PFSK-1 (cell line): Measurements from ENCODE around the gene SLC6A7.

Experiments
- POLR2AphosphoS5 ChIP-seq: IDR thresholded peaks from 2 replicates; pipeline ENCODE4 v1.6.1; 2012; ENCODE audit warnings: low read depth, mild to moderate bottlenecking, control low read depth, low read length, moderate library complexity
- SIN3A ChIP-seq: IDR thresholded peaks from 2 replicates; pipeline ENCODE4 v1.6.1; 2012; ENCODE audit warnings: mild to moderate bottlenecking, low read length, moderate library complexity, borderline replicate concordance; ENCODE audit not compliant: insufficient read depth
- TF ChIP-seq, protein P1 (sequence below), 2 experiments: IDR thresholded peaks; 2 replicates each; pipeline versions ENCODE4 v1.6.1 to v1.8.0; 2011 to 2012; ENCODE audit warnings: low read depth in 2 of 2, low read length in 2 of 2, control low read depth in 1 of 2, inconsistent platforms in 1 of 2, mild to moderate bottlenecking in 1 of 2, moderate library complexity in 1 of 2; ENCODE audit not compliant: insufficient read depth in 1 of 2

DNA sequence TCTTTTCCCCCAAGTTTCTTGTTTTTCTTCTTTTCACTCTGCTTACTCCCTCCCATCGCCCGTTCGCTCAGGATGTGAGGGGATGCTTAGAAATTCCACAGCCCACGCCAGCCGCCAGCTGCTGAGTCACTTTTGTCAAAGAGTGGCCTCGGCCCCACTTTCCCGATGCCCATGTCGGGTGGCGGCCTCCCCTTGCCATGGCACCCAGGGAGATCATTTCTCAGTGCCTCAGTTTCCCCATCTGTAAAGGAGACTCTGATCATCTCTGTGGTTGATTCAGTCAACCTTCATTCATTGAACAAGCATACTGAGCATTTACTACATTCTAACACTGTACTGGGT lies 33.9 kb upstream of the SLC6A7 start:
- TF ChIP-seq SIN3A = no peak
- no peak for TF ChIP-seq POLR2AphosphoS5
- TF ChIP-seq, protein P1, sequence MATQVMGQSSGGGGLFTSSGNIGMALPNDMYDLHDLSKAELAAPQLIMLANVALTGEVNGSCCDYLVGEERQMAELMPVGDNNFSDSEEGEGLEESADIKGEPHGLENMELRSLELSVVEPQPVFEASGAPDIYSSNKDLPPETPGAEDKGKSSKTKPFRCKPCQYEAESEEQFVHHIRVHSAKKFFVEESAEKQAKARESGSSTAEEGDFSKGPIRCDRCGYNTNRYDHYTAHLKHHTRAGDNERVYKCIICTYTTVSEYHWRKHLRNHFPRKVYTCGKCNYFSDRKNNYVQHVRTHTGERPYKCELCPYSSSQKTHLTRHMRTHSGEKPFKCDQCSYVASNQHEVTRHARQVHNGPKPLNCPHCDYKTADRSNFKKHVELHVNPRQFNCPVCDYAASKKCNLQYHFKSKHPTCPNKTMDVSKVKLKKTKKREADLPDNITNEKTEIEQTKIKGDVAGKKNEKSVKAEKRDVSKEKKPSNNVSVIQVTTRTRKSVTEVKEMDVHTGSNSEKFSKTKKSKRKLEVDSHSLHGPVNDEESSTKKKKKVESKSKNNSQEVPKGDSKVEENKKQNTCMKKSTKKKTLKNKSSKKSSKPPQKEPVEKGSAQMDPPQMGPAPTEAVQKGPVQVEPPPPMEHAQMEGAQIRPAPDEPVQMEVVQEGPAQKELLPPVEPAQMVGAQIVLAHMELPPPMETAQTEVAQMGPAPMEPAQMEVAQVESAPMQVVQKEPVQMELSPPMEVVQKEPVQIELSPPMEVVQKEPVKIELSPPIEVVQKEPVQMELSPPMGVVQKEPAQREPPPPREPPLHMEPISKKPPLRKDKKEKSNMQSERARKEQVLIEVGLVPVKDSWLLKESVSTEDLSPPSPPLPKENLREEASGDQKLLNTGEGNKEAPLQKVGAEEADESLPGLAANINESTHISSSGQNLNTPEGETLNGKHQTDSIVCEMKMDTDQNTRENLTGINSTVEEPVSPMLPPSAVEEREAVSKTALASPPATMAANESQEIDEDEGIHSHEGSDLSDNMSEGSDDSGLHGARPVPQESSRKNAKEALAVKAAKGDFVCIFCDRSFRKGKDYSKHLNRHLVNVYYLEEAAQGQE (IDR thresholded peaks at IDR 0.05; ENCODE audit: insufficient read depth in 1 of 2, low read depth in 2 of 2, low read length in 2 of 2) = no peak
